ENCODE results near the gene LACTB. TPM values are rescaled to one million over a fixed set of nuclear protein-coding genes. Genes with fewer than 3 reads are reported as not detected.
"Not testable (repeated sequence)": the region's sequence is repeated elsewhere in the genome, so short reads cannot be mapped to it uniquely, and the experiment has no call there.

LACTB gene
- total RNA-seq, 4 donors from 2014 or later, result 13.6 to 25.0 (median 19.4) TPM

DNA sequence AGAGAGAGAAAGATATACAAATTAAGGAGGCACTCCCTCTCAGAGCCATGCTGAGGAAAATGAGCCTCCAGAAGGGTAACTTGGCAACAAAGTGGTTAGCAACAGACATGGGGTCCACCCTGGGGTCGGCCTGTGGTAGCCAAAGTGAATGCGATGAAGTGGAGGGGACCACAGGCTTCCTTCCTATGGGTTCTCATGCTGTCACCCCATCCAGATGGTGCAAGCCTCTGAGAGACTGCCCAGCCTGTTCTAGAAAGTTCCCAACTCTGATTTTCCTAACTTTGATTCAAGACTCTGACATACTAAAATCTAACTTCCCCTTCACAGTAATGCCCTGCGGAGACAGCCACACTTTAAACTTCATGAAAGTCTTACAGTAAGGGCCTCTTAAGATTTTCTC, 18.2 kb upstream of the LACTB start:
- 89% methylated on average over 3 of the region's 3 CpGs for WGBS, 2 donors
- peak in 1 of 2 donors; percentile 53 for DNase-seq (ENCODE audit: low spot score in 2 of 2)
- no peak for TF ChIP-seq POLR2A (IDR thresholded peaks at IDR 0.05)
- intact Hi-C loops (cut with DNase I; ENCODE audit: low total_unique reads), result no loop called here
- H3K4me3 ChIP-seq (ENCODE audit: low read depth, poor library complexity, severe bottlenecking), result no peak overlapping the region

DNA sequence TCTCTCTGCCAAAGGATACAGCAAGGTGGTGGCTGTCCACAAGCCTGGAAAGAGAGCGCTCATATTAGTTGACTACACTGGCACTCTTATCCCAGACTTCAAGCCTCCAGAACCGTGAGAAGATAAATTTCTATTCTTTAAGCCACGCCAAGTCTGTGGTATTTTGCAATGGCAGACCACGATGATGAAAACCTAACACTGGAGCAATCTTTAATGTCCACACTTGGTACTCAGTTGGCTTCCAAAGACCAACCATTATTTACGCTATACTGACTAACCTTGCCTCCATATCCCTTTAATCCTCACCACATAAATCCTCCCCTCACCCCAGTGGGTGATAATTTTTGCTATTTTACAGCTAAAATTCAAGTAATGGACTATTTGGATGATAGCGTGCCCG, 16.9 kb upstream of the LACTB start:
- WGBS, 2 donors, result 65 to 69% methylated on average over 7 of the region's 7 CpGs
- no peak for TF ChIP-seq POLR2A (IDR thresholded peaks at IDR 0.05)
- TF ChIP-seq, protein P1, sequence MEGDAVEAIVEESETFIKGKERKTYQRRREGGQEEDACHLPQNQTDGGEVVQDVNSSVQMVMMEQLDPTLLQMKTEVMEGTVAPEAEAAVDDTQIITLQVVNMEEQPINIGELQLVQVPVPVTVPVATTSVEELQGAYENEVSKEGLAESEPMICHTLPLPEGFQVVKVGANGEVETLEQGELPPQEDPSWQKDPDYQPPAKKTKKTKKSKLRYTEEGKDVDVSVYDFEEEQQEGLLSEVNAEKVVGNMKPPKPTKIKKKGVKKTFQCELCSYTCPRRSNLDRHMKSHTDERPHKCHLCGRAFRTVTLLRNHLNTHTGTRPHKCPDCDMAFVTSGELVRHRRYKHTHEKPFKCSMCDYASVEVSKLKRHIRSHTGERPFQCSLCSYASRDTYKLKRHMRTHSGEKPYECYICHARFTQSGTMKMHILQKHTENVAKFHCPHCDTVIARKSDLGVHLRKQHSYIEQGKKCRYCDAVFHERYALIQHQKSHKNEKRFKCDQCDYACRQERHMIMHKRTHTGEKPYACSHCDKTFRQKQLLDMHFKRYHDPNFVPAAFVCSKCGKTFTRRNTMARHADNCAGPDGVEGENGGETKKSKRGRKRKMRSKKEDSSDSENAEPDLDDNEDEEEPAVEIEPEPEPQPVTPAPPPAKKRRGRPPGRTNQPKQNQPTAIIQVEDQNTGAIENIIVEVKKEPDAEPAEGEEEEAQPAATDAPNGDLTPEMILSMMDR (IDR thresholded peaks at IDR 0.05), result no peak
- peak in 1 of 2 donors; percentile 9 for DNase-seq (ENCODE audit: low spot score in 2 of 2)
- intact Hi-C loops (cut with DNase I; ENCODE audit: low total_unique reads), result no loop called here
- H3K4me3 ChIP-seq (ENCODE audit: low read depth, poor library complexity, severe bottlenecking), result no peak overlapping the region

DNA sequence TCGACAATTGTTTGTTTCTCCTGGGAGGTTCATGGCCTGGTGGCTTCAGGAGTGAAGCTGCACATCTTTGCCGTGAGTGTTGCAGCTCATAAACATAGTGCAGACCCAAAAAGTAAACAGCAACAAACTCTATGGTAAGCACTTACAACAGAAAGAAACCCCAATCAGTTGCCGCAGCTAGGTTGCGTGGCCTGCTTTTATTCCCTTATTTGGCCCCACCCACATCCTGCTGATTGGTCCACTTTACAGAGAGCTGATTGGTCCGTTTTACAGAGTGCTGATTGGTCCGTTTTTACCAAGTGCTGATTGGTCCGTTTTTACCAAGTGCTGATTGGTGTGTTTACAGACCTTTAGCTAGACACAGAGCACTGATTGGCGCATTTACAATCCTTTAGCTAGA, 16.3 kb upstream of the LACTB start:
- DNase-seq (ENCODE audit: low spot score in 2 of 2); H3K4me3 ChIP-seq (ENCODE audit: low read depth, poor library complexity, severe bottlenecking); intact Hi-C loops (cut with DNase I; ENCODE audit: low total_unique reads): not testable (repeated sequence)
- 77 to 78% methylated on average over 8 of the region's 8 CpGs for WGBS, 2 donors

DNA sequence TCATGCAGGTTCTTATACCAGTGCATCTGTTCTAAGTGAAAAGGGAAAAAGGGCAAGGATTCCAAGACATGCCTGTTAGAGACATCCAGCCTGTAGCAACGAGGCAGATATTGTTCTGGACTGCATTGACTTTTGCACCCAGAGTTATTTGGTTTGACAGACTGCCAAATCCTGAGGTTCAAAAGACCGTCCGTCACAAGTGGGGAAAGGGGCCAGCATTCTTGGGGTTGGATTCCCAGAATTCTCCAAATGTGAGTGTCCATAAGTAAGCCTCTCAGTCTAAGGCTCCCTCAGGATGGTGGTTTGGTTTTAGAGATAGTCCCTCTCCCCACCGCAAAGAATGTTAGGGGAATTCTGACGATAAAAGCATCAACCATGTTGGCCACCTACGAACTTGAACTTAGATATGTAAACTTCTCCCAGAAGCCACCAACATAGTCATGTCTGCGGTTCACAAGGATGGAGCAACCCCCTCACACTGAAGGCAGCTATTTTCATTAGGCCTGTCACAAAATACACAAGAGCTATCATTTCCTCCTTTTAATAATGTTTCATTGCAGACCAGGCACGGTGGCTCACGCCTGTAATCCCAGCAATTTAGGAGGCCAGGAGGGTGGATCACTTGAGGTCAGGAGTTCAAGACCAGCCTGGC, 13.6 kb upstream of the LACTB start:
- WGBS, 2 donors, result 54 to 63% methylated on average over 9 of the region's 9 CpGs
- DNase-seq (ENCODE audit: low spot score in 2 of 2), result no peak
- no peak overlapping the region for H3K4me3 ChIP-seq (ENCODE audit: low read depth, poor library complexity, severe bottlenecking)
- no peak for TF ChIP-seq POLR2A (IDR thresholded peaks at IDR 0.05)
- TF ChIP-seq, protein P1 (IDR thresholded peaks at IDR 0.05), result no peak
- intact Hi-C loops (cut with DNase I; ENCODE audit: low total_unique reads), result no loop called here

DNA sequence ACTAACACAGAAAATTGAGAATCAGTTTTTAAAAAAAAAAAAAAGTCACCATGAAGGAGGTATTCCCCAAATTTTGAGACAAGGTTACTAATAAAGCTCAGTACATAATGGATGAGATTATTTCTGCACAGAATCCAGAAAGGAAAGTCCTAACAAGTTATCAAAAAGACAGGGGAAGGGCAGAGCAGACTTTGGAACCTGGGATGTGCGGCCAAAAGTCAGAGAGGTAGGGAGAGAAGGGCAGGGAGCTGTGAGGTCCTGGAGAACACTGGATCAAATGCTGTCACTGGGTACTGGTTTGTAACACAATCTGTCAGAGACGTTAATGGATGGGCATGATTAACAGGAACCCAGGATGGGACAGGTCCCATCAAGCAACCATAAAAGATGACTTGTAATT, 12.2 kb upstream of the LACTB start:
- WGBS, 2 donors, result 83 to 88% methylated on average over 2 of the region's 2 CpGs
- no peak for DNase-seq (ENCODE audit: low spot score in 2 of 2)
- TF ChIP-seq POLR2A (IDR thresholded peaks at IDR 0.05), result no peak
- TF ChIP-seq, protein P1 (IDR thresholded peaks at IDR 0.05), result no peak
- no peak overlapping the region for H3K4me3 ChIP-seq (ENCODE audit: low read depth, poor library complexity, severe bottlenecking)
- intact Hi-C loops (cut with DNase I; ENCODE audit: low total_unique reads), result no loop called here

DNA sequence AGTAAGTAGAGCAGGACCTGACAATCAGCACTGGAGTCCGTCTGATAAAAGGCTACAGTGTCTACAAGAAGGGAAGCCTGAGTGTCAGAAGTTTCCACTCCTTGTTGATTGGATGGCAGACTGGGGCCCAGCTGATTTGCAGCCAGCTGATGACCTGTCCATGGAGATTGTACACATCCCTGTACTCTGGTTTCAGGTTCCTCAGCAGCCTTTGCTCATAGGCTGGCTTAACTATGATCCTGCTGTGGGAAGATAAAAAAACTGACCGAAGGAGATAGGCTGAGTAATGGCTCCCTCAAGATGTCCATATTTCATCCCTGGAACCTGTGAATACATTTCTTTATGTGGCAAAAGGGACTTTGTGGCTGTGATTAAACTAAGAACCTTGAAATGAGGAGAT, 11.7 kb upstream of the LACTB start:
- intact Hi-C loops (cut with DNase I; ENCODE audit: low total_unique reads), result no loop called here
- TF ChIP-seq, protein P1 (IDR thresholded peaks at IDR 0.05), result no peak
- TF ChIP-seq POLR2A (IDR thresholded peaks at IDR 0.05), result no peak
- WGBS, 2 donors, result 95 to 100% methylated on average over 2 of the region's 2 CpGs
- DNase-seq (ENCODE audit: low spot score in 2 of 2), result no peak
- no peak overlapping the region for H3K4me3 ChIP-seq (ENCODE audit: low read depth, poor library complexity, severe bottlenecking)

DNA sequence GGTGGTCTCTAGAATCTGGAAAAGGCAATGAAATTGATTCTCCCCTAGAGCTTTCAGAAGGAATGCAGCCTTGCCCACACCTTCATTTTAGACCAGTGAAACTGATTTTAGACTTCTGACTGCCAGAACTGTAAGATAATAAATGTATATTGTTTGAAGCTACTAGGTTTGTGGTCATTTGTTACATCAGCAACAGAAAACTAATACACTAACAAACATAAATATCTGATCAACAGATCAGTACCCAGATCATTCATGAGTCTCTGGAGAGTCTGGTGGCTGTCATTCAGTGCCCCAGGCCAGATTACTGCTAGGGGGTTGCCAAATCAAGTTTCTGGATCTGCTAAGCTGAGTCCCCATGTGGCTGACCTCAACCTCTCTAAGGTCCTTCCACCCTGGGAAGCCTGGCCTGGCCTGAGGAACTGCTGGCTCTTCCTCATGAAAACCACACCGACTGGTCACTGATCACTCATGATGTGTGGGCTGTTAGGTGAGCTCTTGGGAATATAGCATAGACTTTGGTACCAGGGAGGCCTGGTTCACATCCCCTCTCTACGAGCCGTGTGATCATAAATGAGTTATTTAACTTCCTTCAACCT, 11.1 kb upstream of the LACTB start:
- TF ChIP-seq POLR2A (IDR thresholded peaks at IDR 0.05), result no peak
- TF ChIP-seq, protein P1 (IDR thresholded peaks at IDR 0.05), result no peak
- WGBS, 2 donors, result 93 to 100% methylated on average over 3 of the region's 3 CpGs
- no peak overlapping the region for H3K4me3 ChIP-seq (ENCODE audit: low read depth, poor library complexity, severe bottlenecking)
- peak in 1 of 2 donors; percentile 10 for DNase-seq (ENCODE audit: low spot score in 2 of 2)
- intact Hi-C loops (cut with DNase I; ENCODE audit: low total_unique reads), result no loop called here
